ENCODE measurements around the gene DNAH10. TPM values are rescaled to one million over a fixed set of nuclear protein-coding genes. Genes with fewer than 3 reads are reported as not detected.
A peak's percentile ranks its signal among the peaks of the same experiment; 100 is the strongest.
"Not testable (repeated sequence)": the region's sequence is repeated elsewhere in the genome, so short reads cannot be mapped to it uniquely, and the experiment has no call there.

DNAH10 gene
- total RNA-seq, 1 donor from 2014 or later = 0.51 TPM

- Mint-ChIP-seq H3K4me3 (no peak overlapping the region), H3K9me3 (no peaks in the 10 kb centered on the region), H3K4me1 (peaks cover 5% of the 10 kb centered on the region), H3K27ac (no peak overlapping the region), H3K27me3 (peaks cover 4% of the 10 kb centered on the region), H3K36me3 (ENCODE audit: low read depth) (no peaks in the 10 kb centered on the region)
- ChIA-PET CTCF (interaction anchor here (1.0 kb wide), 1 partner anchor 75 kb away, joined by 3 read pairs; no protein-coding TSS in a partner anchor), POLR2A (no interaction called here)
- DNase-seq (no peak), ATAC-seq (ENCODE audit: low read depth) (no peak)
- intact Hi-C loops (cut with micrococcal nuclease) = loop anchor here (10.0 kb wide), 1 partner anchor 866 kb away; no protein-coding TSS in a partner anchor
- TF ChIP-seq, protein P1, sequence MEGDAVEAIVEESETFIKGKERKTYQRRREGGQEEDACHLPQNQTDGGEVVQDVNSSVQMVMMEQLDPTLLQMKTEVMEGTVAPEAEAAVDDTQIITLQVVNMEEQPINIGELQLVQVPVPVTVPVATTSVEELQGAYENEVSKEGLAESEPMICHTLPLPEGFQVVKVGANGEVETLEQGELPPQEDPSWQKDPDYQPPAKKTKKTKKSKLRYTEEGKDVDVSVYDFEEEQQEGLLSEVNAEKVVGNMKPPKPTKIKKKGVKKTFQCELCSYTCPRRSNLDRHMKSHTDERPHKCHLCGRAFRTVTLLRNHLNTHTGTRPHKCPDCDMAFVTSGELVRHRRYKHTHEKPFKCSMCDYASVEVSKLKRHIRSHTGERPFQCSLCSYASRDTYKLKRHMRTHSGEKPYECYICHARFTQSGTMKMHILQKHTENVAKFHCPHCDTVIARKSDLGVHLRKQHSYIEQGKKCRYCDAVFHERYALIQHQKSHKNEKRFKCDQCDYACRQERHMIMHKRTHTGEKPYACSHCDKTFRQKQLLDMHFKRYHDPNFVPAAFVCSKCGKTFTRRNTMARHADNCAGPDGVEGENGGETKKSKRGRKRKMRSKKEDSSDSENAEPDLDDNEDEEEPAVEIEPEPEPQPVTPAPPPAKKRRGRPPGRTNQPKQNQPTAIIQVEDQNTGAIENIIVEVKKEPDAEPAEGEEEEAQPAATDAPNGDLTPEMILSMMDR (IDR thresholded peaks at IDR 0.05) = no peak
Measured at GRCh38 chr12:123908884-123909725, 147.0 kb downstream of the DNAH10 start.

DNA sequence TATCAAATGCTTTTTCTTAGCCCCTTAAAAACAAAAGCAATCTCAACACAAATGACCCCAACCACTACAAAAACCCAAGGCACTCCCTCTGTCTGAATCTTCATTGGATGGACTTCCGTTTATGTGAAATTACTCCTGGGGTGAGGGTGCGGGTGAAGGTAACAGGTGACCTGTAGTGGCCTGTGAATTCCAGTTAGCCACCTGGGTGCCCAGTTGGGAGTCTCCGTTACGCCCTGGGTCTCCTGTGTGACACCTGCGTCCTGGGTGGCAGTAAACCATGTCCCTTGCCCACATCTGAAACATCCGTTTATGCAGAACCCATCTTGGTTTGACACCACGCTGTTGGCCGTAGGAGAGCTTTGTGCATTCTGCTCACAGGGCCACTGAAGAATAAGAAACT is 148.0 kb downstream of the DNAH10 start:
- H3K27me3 Mint-ChIP-seq = peaks cover 3% of the 10 kb centered on the region
- H3K9me3 Mint-ChIP-seq = no peaks in the 10 kb centered on the region
- no peak overlapping the region for H3K27ac Mint-ChIP-seq
- ATAC-seq (ENCODE audit: low read depth) (no peak), DNase-seq (no peak)
- POLR2A ChIA-PET = no interaction called here
- TF ChIP-seq, protein P1 (IDR thresholded peaks at IDR 0.05) = no peak
- intact Hi-C loops (cut with micrococcal nuclease) = no loop called here
- H3K36me3 Mint-ChIP-seq (ENCODE audit: low read depth) = no peaks in the 10 kb centered on the region
- CTCF ChIA-PET = interaction anchor here (1.1 to 1.2 kb wide), 2 partner anchors 74 to 123 kb away, joined by 5 read pairs; no protein-coding TSS in a partner anchor
- no peak overlapping the region for H3K4me3 Mint-ChIP-seq
- peaks cover 5% of the 10 kb centered on the region for H3K4me1 Mint-ChIP-seq

GRCh38 chr12:123910761-123911193 is 148.7 kb downstream of the DNAH10 start:
- no peaks in the 10 kb centered on the region for H3K9me3 Mint-ChIP-seq
- H3K4me1 Mint-ChIP-seq = no peaks in the 10 kb centered on the region
- intact Hi-C loops (cut with micrococcal nuclease) = no loop called here
- POLR2A ChIA-PET = no interaction called here
- TF ChIP-seq, protein P1 (IDR thresholded peaks at IDR 0.05) = no peak
- no peaks in the 10 kb centered on the region for H3K36me3 Mint-ChIP-seq (ENCODE audit: low read depth)
- no peak overlapping the region for H3K27ac Mint-ChIP-seq
- ATAC-seq (ENCODE audit: low read depth) = peak; percentile 14
- H3K27me3 Mint-ChIP-seq = no peaks in the 10 kb centered on the region
- CTCF ChIA-PET = interaction anchor here (1.1 to 1.2 kb wide), 2 partner anchors 74 to 122 kb away, joined by 5 read pairs; no protein-coding TSS in a partner anchor
- H3K4me3 Mint-ChIP-seq = no peak overlapping the region
- no peak for DNase-seq

GRCh38 chr12:123911672-123912409 is 149.7 kb downstream of the DNAH10 start:
- DNase-seq; ATAC-seq (ENCODE audit: low read depth); H3K4me3 Mint-ChIP-seq; H3K27ac Mint-ChIP-seq; CTCF ChIA-PET; POLR2A ChIA-PET; H3K9me3 Mint-ChIP-seq; H3K4me1 Mint-ChIP-seq; H3K27me3 Mint-ChIP-seq; H3K36me3 Mint-ChIP-seq (ENCODE audit: low read depth); intact Hi-C loops (cut with micrococcal nuclease): not testable (repeated sequence)

GRCh38 chr12:123912415-123913380 is 150.6 kb downstream of the DNAH10 start:
- intact Hi-C loops (cut with micrococcal nuclease) = no loop called here
- H3K4me3 Mint-ChIP-seq = no peak overlapping the region
- no peaks in the 10 kb centered on the region for H3K36me3 Mint-ChIP-seq (ENCODE audit: low read depth)
- H3K4me1 Mint-ChIP-seq = no peaks in the 10 kb centered on the region
- POLR2A ChIA-PET = no interaction called here
- peak; percentile 50 for ATAC-seq (ENCODE audit: low read depth)
- no peak for DNase-seq
- H3K9me3 Mint-ChIP-seq = no peaks in the 10 kb centered on the region
- peaks cover 4% of the 10 kb centered on the region for H3K27me3 Mint-ChIP-seq
- TF ChIP-seq, protein P1 (IDR thresholded peaks at IDR 0.05) = no peak
- H3K27ac Mint-ChIP-seq = no peak overlapping the region
- CTCF ChIA-PET = no interaction called here
